GM18499 (cell line): ENCODE data around the gene TUBA3D.
A peak's percentile ranks its signal among the peaks of the same experiment; 100 is the strongest.
"Not testable (repeated sequence)": the region's sequence is repeated elsewhere in the genome, so short reads cannot be mapped to it uniquely, and the experiment has no call there.

Experiments used
- ATAC-seq: cut with Tn5 transposase; IDR thresholded peaks from one replicate; pipeline ENCODE4 v1.9.1; 2021; ENCODE audit warnings: moderate number of reproducible peaks; ENCODE audit not compliant: insufficient read depth, unreplicated experiment

TUBA3D gene

DNA sequence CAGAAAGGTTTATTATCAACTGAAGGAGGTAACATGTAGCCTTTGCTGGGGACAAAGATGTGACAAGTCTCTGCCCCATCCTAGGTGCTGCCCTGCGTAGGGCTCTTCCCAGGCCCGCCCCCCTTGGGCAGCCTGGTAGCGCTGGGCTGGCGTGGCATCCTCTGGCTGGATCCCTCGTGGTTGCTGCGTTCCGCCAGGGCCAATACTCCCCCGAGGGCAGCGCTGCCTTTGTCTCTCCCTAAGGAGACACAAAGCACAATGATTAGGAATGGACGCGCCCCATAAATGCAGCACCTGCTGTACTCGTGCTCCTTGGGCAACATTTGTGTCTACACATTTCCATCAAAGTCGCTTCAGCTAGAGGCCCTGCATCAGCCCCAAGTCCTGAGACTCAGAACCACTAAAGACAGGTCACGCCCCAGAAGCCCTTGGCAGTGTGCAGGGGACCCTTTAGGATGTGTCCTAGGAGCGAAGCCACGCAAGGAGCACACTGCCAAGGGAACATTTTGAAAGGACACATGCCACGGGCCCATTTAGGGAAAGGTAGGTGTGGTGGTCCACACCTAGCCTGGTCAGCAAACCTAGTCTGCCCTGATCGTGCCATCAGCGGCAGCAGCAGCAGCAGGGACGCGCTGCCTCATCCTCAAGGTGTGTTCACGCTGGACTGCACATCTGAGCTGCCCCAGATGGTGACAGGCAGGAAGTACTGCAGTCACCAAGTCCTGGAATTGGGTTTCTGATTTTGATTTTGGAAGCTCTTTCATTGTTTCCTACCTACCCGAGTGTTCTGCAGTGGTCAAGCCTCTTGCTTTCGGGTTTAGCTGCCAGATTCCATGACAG is 8.3 kb downstream of the TUBA3D start:
- not testable (repeated sequence) for ATAC-seq

- ATAC-seq, result not testable (repeated sequence)
These were observed 9.1 kb downstream of the TUBA3D start for GRCh38 chr2:131484906-131485460.

GRCh38 chr2:131486201-131486902 is 10.4 kb downstream of the TUBA3D start:
- not testable (repeated sequence) for ATAC-seq

DNA sequence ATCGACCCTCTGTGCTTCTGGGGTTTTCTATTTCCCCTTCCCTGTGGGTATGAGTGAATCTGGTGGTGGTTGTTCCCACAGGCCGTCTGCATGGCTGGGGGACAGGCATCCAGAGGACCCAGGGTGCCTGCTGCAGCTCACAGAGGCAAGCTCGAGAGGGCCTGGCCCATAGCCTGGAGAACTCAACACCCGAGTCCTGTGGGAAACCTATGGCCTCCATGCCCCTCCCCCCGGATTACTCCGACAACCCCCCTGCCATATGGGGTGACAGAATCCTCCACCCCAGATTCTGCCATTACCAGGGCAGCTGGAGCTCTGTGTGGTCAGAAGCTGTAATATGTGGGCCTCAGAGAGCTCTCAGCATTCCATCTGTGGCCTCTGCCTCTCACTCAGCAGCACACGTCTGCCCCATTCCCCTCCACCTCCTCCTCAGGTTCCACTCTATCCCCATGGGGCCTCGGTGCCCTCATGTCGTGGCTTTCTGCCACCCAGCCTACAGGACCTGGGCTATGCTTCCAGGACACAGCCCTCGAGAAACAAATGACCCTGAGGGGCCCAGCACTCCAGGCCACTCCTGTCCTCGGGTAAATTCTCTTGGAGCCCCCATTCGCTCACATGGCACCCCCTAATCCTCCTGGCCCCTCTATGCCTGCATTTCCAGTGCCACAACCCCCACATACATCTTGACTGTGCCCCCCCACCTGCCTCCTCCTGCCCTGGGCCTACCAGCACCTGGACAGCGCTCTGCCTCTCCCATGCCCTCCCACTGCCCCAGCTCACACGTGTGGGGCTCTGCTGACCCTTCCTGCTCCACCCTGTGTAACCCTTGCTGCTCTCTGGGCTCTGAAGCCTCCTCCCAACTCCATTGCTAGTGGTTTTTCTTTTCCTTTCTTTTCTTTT is 12.6 kb downstream of the TUBA3D start:
- ATAC-seq, result no peak

DNA sequence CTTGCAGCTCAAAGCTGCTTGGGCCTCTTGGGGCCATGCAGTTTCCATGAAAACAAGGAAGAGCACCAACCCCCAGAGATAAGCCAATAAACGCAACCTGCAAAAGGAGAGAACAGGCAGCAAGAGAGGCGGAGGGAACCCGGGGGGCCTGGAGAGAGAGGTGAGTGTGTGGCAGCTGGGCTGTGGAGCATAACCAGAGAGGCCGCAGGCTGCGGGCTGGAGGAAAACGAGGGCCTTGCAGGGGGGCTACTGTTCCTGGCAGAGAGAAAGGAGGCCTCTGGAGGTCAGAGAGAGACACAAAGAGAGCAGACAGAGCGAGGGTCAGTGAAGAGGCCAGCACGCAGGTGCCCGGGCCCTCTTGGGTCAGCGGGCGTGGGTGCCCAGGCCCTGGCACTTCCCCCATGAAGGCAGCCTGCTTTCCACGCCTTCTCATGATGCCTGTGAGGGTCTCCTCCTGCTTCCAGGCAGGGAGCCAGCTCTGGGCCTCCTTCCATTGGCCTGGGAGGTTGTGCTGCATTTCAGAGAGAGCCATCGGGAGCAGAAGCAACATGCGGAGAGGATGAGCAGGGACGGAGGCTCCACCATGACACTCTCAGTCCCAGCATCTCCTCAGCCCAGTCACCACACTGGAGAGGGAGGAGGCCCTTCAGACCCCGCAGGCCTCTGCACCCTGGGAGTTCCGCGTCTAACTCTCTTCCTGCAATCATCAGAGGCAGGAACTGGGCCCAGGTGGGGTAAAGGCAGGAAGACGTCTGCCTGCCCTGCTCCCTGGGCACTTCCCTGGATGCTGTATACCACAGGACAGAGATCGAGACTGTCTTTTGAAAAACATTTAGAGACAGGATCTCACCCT is 14.9 kb downstream of the TUBA3D start:
- not testable (repeated sequence) for ATAC-seq

DNA sequence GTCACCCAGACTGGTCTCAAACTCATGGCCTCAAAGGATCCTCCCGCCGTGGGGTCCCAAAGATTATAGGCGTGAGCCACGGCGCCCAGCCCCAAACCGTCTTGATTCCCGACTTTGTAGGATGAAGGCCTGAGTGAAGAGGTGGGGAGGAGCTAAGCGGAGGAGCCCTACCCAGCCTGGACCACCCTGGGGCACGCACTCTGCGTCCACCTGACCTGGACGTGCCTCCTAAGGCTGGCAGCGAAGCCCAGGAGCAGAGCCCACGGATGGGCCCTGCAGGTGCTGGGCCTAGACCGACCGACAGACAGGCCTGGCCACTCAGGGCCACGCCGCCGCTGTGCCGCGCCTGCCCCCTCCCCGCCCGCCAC is 15.5 kb downstream of the TUBA3D start:
- ATAC-seq, result not testable (repeated sequence)

DNA sequence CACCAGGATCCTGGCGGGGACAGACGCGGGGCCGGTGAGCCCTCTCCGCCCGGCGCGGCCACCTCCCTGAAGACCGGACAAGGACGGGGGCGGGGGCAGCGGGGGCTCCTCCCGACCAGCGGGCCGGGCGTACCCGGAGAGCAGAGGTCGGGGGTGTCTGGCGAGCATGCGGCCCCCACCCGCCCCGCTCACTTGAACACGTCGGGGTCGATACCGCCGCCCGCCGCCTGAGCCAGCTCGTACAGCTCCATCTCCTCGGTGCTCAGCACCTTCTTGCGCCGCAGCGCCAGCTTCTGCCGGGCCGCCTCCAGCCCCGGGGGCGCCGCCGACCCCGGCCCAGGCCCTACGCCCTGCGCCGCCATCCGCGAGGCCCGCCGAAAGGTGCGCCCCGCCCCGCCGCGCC is 16.1 kb downstream of the TUBA3D start, which contains the start of gene MZT2A:
Gene MZT2A (minus strand): TSS at position 383 of the 403 bp plus-strand sequence. CDS start 21 bp downstream, at position 362.
- ATAC-seq, result peak; percentile 5

DNA sequence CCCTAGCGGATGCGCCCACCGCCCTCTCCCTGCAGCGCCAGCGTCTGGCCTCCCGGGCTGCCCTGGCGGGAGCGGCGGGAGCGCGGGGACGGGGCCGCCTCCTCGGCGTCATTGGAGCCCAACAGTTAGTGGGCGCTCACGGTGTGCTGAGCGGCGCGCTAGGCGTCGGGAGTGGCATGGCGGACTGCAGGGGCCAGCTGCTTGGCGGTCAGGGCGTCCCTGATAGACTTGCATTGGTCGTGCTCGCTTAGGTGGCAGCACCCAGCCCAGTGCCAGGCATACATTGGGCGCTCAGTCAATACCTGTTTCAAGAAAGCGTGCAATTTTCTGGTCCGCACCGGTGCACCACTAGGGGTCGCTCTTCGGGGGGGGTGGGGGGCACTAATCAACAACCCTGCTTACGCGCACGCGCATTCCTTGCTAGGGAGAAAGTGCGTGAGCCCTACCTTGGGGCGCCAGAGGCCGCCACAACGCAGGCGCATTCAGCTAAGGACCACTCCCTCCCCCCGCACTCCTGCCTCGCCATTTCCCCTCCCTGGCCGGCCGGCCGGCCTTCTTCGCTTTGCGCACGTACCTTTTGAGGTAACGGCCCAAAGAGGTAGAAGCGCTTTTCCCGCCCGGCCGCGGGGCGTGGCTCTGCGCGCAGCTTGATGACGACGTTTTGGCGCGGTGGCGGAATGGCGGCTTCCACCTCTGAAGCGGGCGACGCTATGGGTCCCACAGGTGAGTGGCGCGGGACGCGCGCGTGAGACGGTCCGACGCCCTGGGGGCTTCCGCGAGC is 16.7 kb downstream of the TUBA3D start:
- ATAC-seq, result peak; percentile 56

- ATAC-seq, result peak; percentile 9
These were observed 17.5 kb downstream of the TUBA3D start for GRCh38 chr2:131493199-131493968.

GRCh38 chr2:131495506-131495905 is 19.6 kb downstream of the TUBA3D start:
- ATAC-seq, result not testable (repeated sequence)

DNA sequence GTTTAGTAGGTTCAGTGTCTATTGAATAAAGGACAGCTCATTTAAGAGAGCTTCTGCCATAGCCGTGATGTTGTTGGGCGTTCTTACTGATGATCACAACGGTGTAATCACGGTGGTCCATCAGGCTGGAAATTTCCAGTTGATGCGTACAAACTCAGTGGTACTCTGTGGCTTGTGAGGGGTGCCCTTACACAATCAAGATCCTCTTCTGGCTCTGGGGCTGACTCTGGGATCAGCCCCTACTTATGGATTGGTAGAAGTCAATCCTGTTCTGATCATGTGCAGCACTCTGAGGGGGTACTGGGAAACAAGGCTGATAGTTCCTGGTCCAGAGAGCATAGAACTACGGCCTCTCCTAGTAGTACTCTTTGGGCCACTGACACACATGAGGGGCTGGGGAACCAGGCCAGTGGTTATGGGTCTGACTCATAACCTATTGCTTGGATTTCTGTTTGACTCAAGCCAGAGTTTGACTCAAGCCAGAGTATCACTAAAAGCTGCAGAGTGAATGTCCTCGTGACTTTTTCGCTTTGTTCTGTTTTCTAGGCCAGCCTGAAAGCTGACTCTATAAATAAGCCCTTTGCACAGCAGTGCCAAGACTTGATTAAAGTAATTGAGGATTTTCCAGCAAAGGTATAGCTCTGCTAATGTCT is 22.5 kb downstream of the TUBA3D start:
- peak; percentile 94 for ATAC-seq

GRCh38 chr2:131503587-131503986 is 27.7 kb downstream of the TUBA3D start:
- ATAC-seq, result not testable (repeated sequence)

GRCh38 chr2:131504082-131504750 is 28.3 kb downstream of the TUBA3D start:
- not testable (repeated sequence) for ATAC-seq

DNA sequence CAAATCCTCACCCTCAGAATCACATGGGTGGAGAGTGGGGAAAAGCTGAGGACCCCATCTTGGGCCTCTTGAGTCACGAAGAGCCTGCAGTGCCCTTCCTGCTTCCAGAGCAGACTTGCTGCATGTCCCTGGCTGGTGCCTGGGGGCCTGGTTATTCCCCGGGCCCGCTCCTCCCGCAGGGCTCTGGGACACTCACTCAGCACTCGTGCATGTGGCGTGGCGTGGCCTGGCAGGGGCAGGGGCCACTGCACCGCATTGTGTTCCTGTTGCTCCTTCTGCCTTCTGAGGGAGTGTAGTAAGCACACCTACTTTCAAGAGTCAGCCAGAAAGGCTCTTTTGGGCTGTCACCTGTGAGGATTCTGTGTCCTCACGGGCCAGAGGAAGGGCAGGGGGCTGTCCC is 33.7 kb downstream of the TUBA3D start:
- ATAC-seq, result no peak

- ATAC-seq, result not testable (repeated sequence)
These were observed 35.5 kb downstream of the TUBA3D start for GRCh38 chr2:131511291-131511968.
